GM19395 (cell line): Measurements from ENCODE around the gene IL17A.

ENCODE experiments used
- ATAC-seq: cut with Tn5 transposase; IDR thresholded peaks from one replicate; pipeline ENCODE4 v1.9.1; 2021; ENCODE audit warnings: mild to moderate bottlenecking, moderate library complexity; ENCODE audit not compliant: unreplicated experiment

The IL17A gene

GRCh38 chr6:52210227-52210626 is 24.1 kb downstream of the IL17A start:
- ATAC-seq: peak; percentile 85

GRCh38 chr6:52213127-52213526 is 27.0 kb downstream of the IL17A start:
- ATAC-seq: no peak

GRCh38 chr6:52215787-52216186 is 29.6 kb downstream of the IL17A start:
- no peak for ATAC-seq

- ATAC-seq: peak; percentile 56
Observed at GRCh38 chr6:52216932-52217575, 30.9 kb downstream of the IL17A start.

- no peak for ATAC-seq
Observed at GRCh38 chr6:52217761-52218160, 31.6 kb downstream of the IL17A start.

GRCh38 chr6:52221302-52221701 is 35.1 kb downstream of the IL17A start:
- peak; percentile 85 for ATAC-seq

GRCh38 chr6:52227495-52227894 is 41.3 kb downstream of the IL17A start:
- ATAC-seq: peak; percentile 100

GRCh38 chr6:52230685-52231084 is 44.5 kb downstream of the IL17A start:
- no peak for ATAC-seq

- no peak for ATAC-seq
Observed at GRCh38 chr6:52231406-52232127, 45.4 kb downstream of the IL17A start.

- ATAC-seq: no peak
Observed at GRCh38 chr6:52233005-52233404, 46.8 kb downstream of the IL17A start.

- ATAC-seq: peak; percentile 83
Observed at GRCh38 chr6:52233975-52234823, 48.0 kb downstream of the IL17A start.
